Activated naive CD4-positive, alpha-beta T cell treated with anti-CD3 and anti-CD28 coated beads, Interleukin-2, amount 10 ng/mL, durations not matched to agents 5 hours and 36 hours (primary cell): ENCODE data around the gene XRCC1. TPM values are rescaled to one million over a fixed set of nuclear protein-coding genes. Genes with fewer than 3 reads are reported as not detected.

Source experiments
- total RNA-seq, 2 experiments: library from RNA; stranded (reverse); gene quantifications; one replicate each; pipeline ENCODE4 v1.2.3, GENCODE V29; 2021

XRCC1 gene, protein sequence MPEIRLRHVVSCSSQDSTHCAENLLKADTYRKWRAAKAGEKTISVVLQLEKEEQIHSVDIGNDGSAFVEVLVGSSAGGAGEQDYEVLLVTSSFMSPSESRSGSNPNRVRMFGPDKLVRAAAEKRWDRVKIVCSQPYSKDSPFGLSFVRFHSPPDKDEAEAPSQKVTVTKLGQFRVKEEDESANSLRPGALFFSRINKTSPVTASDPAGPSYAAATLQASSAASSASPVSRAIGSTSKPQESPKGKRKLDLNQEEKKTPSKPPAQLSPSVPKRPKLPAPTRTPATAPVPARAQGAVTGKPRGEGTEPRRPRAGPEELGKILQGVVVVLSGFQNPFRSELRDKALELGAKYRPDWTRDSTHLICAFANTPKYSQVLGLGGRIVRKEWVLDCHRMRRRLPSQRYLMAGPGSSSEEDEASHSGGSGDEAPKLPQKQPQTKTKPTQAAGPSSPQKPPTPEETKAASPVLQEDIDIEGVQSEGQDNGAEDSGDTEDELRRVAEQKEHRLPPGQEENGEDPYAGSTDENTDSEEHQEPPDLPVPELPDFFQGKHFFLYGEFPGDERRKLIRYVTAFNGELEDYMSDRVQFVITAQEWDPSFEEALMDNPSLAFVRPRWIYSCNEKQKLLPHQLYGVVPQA
- 10 to 100 TPM; 36.2 to 36.4 TPM for total RNA-seq

DNA sequence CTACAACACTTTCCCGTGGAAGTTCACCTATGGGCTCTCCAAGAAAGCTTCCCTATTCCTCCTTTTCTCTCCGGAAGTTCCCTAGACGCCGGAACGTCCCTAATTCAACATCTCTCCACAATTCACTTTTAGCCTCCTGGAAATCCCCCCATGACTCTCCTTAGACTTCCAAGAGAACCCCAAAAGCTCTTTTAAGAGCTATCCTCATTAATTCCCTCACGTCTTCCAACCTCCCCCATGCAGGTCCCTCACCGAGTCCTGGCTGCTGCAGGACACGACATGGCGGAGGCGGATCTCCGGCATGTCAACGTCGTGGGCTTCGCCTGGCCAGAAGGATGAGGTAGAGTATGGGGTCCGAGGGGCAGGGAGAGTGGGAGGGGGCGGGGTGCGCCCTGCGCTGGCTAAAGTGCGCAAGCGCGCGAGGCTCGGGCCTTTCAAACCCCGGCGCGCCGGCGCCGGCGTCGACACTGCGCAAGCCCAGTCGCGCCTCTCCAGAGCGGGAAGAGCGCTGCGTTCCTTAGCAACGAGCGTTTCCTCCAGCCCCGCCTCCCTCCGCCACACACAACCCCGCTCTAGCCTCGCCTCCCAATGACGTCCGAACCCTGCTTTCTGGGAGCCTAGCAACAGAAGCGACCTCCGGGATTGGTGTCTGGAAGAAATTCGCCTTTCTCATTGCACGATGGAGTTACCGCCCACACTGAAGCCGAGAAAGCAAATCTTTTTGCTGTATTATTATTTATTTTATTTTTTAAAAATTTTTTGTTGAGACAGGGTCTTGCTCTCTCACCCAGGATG lies at the start of gene XRCC1, which contains the start of gene PINLYP:
XRCC1 (minus strand) TSS at position 372 of the 795 bp plus-strand sequence; CDS start at position 303, 69 bp downstream.
PINLYP (plus strand) TSS at position 646 of the 795 bp plus-strand sequence. CDS start 1,391 bp downstream, outside the sequence.

DNA sequence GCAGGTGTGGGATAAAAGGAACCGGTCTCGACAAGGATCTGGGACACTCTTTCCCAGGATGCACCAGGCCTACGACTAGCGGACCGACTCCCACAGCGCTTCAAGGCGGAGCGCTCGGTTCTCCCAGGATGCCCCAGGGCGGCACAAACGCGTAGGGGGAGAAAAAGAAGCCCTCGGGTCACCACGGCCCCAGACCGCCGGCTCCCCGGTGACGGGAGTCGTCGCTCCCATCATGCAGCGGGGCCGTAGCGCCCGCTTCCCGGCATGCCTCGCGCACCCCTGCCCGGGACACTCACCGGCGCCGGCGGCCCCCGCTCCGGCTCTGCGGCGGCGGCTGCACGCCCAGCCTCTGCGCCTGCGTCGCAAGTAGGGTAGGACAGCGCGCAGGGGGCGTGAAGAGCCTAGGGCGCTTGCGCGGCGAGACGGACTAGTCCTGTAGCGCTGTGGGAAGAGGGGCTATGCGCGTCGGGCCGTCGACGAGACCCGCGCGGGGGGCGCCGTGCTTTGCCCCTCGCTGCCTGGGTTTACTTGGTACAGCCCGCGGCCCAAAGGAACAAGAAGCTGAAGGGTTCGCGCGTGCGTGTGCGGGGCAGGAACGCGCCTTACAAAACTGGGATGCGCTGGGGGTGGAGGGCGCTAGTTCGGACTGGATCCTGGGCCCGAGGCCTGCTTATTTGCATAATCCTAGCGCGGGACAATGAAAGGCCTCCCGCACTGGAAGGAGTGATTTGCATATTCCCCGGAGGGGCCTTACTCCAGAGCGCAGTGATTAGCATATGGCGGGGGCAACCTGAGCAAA lies 44.1 kb upstream of the XRCC1 start, which contains the start of gene ZNF428:
ZNF428 (minus strand) TSS at position 368 of the 799 bp plus-strand sequence. CDS start 5,325 bp downstream, outside the sequence.

DNA sequence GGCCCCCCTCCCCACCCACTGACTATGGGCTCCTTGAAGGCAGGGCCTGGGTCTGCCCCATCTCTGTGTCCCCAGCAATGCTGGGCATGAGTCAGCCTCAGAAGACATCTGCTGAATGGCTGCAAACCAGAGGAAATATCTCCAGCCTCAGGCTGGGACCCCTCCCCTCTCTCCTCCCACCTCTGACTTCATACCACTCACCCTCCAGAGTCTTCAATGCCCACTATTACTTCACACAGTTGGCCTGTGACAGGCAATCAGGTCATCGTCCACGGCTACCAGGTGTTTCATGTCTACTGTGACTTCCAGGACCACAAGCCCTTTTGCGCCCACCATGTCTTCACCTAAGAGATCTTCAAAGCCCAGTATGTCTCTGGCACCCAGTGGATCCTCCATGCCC lies 36.5 kb upstream of the XRCC1 start, which contains the start of gene SRRM5:
SRRM5 (plus strand) TSS at position 301 of the 400 bp plus-strand sequence; CDS start at position 335, 34 bp downstream.

DNA sequence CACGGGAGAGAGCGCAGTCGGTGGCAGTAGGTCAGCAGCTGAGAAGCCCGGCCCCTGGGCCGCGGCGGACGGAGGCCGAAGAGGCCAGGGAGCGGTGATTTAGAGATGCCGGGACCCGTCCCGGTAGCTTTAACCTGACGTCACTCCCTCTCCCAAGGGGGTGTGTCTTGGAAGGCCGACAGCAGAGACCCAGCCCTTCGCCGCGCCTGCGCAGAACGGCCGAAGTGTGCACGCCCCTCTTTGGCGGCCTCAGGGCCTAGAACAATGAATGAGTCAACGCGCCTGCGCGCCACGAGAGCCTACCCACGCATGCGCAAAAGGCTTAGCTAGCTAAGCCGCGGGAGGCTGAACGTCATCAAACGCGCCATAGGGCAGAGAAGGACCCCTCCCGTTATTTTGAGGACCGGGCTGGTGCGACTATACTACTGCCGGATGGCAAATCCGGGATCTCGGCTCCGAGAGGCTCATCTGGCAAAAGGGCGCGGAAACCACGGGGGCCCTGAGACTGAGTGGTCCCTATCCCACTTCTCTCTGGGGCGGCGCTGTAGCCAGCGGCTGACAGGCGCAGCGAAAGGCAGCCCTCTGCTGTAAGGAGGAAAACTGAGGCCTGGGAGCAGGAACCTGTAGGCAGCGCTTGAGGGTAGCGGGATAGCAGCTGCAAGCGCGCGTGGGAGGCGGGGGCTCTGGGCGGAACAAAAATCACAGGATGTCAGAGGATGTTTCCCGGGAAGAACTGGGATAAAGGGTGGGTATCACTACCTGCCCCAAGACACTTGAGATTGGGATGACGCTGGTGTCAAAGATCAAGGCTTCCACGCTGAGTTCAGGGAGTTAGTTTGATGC lies 20.9 kb upstream of the XRCC1 start, which contains the start of the genes IRGQ and ZNF576:
IRGQ (minus strand) TSS at position 136 of the 843 bp plus-strand sequence. CDS start 796 bp downstream, outside the sequence.
ZNF576 (plus strand) TSS at position 597 of the 843 bp plus-strand sequence. CDS start 514 bp downstream, outside the sequence.

DNA sequence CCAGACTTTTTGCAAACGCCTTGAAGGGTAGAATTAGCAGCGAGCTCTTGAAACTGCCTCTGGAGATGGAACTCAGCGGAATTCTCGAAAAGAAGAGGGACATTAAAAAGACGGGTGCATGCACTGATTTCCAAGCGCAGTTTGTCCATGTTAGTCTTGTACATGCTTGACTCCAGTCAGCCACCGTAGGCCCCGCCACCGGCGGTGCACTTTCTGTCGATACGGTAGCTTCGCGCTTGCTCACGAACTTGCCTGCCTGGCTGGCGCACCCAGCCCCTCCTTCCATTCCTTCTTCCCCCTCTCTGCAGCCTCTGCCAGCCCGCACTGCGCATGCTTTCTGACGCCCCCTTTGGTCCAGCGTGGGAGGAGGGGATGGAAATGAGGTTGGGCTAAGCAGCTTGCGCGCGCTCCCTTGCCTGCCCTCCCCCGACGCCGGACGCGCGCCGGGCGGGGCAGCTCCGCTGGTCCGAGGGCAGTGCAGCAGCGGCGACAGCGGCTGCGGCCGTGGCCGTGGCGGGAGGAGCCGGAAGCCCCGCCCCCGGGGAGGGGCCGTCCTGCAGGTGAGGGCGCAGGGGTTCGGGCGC lies 42.3 kb downstream of the XRCC1 start, which contains the start of gene ZNF575:
ZNF575 (plus strand) TSS at position 227 of the 584 bp plus-strand sequence. CDS start 1,235 bp downstream, outside the sequence.

DNA sequence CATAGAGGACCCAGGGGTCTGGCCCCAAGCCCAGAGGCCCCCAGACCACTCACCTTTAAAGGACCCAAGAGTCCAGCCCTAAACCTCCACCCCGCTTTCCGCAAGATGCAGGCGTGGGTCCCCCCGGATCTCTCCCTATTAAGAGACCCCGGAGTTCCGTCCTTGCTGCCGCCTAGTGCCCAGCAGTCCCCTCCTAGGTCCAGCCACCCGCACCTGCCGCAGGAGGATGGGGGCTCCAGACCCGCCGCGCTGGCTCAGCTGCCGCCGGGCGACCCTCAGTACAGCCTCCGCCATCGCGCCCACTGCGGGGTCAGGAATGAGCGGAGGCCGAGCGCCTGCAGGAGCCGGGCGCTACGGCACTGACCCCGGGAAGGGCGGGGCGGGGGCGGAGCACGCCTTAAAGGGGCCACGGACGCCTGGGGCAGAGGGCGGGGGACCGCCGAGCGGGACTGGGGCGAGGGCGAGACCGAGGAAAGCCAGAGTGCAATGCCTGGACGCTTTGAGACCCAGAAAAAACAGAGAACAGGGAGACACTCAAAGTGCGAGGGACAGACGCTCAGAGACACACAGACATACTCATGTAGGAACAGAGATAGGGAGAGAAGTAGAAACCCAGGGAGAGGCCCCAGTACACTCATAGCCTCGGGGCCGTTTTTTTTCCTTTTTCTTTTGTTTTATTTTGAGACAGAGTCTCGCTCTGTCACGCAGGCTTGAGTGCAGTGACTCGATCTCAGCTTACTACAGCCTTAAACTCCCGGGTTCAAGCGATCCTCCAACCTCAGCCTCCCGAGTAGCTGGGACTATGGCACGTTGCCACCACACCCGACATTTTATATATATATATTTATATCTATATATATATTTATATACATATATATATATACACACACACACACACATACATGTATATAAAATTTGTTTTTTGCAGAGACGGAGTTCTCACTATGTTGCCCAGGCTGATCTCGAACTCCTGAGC lies 48.2 kb downstream of the XRCC1 start, which contains the start of gene ETHE1:
ETHE1 (minus strand) TSS at position 318 of the 976 bp plus-strand sequence; CDS start at position 294, 24 bp downstream.

DNA sequence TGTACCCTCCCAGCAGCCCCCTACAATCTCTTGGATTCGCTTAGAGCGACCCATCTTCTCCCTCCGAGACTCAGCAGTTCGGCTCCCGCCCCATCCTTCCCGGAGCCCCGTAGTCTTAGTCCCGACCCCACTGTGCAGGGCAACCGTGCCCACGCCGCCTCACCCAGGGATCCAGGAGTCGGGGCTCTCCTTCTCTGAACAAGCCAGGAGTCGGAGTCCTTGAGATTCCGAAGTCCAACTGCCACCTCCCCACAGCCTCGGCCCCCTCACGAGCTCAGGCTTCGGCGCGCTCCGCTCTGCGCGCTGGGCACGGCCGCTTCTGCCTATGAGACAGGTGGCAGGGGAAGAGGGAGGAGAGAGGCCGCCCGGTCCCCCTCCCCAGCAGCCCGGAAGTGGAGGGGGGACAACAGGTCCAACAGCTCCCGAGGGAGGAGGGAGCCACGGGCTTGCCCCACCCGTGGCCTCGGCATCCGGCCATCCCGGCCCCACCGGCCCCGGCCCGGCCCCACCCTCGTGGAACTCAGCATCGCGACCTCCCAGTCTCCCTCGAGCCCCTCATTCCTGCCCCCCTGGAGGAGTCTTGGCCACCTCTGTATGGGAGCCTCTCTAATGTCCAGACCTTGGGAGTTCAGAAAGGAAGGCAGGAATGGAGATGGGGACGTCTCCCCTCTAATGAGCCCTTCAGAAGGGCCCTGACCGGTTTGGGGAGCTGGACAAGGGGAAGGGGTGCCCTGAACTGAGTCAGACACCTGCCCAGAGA lies 70.7 kb downstream of the XRCC1 start, which contains the start of gene PHLDB3:
PHLDB3 (minus strand) TSS at position 321 of the 760 bp plus-strand sequence. CDS start 628 bp downstream, outside the sequence.

Other genes with a start within 250 kb of the XRCC1 start
- gene CD177, start 221.8 kb downstream of the XRCC1 start, total RNA-seq = not detected
- gene TEX101, start 160.6 kb downstream of the XRCC1 start, total RNA-seq = not detected
- gene LYPD3, start 109.9 kb downstream of the XRCC1 start, total RNA-seq = 1 to 10 TPM; 1.3 to 1.5 TPM
- 10 to 100 TPM; 22.0 to 22.6 TPM for gene PHLDB3, start 70.8 kb downstream of the XRCC1 start, total RNA-seq
- gene ETHE1, start 48.3 kb downstream of the XRCC1 start, total RNA-seq = 10 to 100 TPM; 79.6 to 87.3 TPM
- gene ZNF575, start 42.3 kb downstream of the XRCC1 start, total RNA-seq = 1 to 10 TPM; 6.6 to 6.9 TPM
- gene PINLYP, start 274 bp upstream of the XRCC1 start, total RNA-seq = 1 to 10 TPM; 3.9 to 5.0 TPM
- gene IRGQ, start 20.6 kb upstream of the XRCC1 start, total RNA-seq = 10 to 100 TPM; 12.1 to 12.2 TPM
- gene ZNF576, start 21.1 kb upstream of the XRCC1 start, total RNA-seq = 10 to 100 TPM; 12.9 to 13.5 TPM
- under 1 TPM; 0.39 to 0.40 TPM for gene SRRM5, start 36.6 kb upstream of the XRCC1 start, total RNA-seq
- 10 to 100 TPM; 24.5 to 29.5 TPM for gene ZNF428, start 44.1 kb upstream of the XRCC1 start, total RNA-seq
- under 1 TPM; 0.30 to 0.51 TPM for gene CADM4, start 64.3 kb upstream of the XRCC1 start, total RNA-seq
- gene PLAUR, start 94.6 kb upstream of the XRCC1 start, total RNA-seq = 10 to 100 TPM; 11.1 to 11.8 TPM
- not detected for gene IRGC, start 140.5 kb upstream of the XRCC1 start, total RNA-seq
- gene SMG9, start 179.4 kb upstream of the XRCC1 start, total RNA-seq = 10 to 100 TPM; 56.7 to 61.4 TPM
- 10 to 100 TPM; 28.8 to 30.4 TPM for gene KCNN4, start 205.4 kb upstream of the XRCC1 start, total RNA-seq
- 1 to 10 TPM; 1.2 to 1.6 TPM for gene LYPD5, start 226.9 kb upstream of the XRCC1 start, total RNA-seq